ENCODE data around the gene SHMT2. TPM values are rescaled to one million over a fixed set of nuclear protein-coding genes. Genes with fewer than 3 reads are reported as not detected.

The SHMT2 gene
- total and polyA plus RNA-seq, 4 donors: 34.3 to 59.1 (median 51.9) TPM

Small RNA genes lying within 50 kb of the gene (microRNA-seq; reads per million reads assigned to microRNA genes)
- 0.99 to 8.9 reads per million in 2 donors for gene MIR1228

Other genes with a start within 250 kb of the SHMT2 start
- gene ZBTB39, start 223.2 kb upstream of the SHMT2 start, total RNA-seq: 1 to 10 TPM; 6.5 to 6.8 TPM
- 1 to 10 TPM; 1.5 to 2.1 TPM for gene ZBTB39, start 223.2 kb upstream of the SHMT2 start, polyA plus RNA-seq
- gene TAC3, start 213.2 kb upstream of the SHMT2 start, total RNA-seq: not detected
- under 1 TPM in 1 of 2 donors, not detected in 1; 0.88 TPM for gene TAC3, start 213.2 kb upstream of the SHMT2 start, polyA plus RNA-seq
- gene MYO1A, start 179.6 kb upstream of the SHMT2 start, total RNA-seq: 1 to 10 TPM in 1 of 2 donors, under 1 TPM in 1; 0.58 to 1.4 TPM
- 10 to 100 TPM in 1 of 2 donors, under 1 TPM in 1; 0.05 to 77.4 TPM for gene MYO1A, start 179.6 kb upstream of the SHMT2 start, polyA plus RNA-seq
- 1 to 10 TPM; 7.6 to 10.0 TPM for gene NEMP1, start 150.9 kb upstream of the SHMT2 start, total RNA-seq
- 1 to 10 TPM in 1 of 2 donors, under 1 TPM in 1; 0.75 to 5.8 TPM for gene NEMP1, start 150.9 kb upstream of the SHMT2 start, polyA plus RNA-seq
- gene NAB2, start 140.6 kb upstream of the SHMT2 start, total RNA-seq: 10 to 100 TPM; 31.6 to 48.4 TPM
- gene NAB2, start 140.6 kb upstream of the SHMT2 start, polyA plus RNA-seq: 10 to 100 TPM; 19.8 to 32.2 TPM
- 100 to 1,000 TPM; 199 to 258 TPM for gene STAT6, start 118.3 kb upstream of the SHMT2 start, total RNA-seq
- 100 to 1,000 TPM in 1 of 2 donors, 10 to 100 TPM in 1; 99.8 to 382 TPM for gene STAT6, start 118.3 kb upstream of the SHMT2 start, polyA plus RNA-seq
- 100 to 1,000 TPM; 517 to 992 TPM for gene LRP1, start 101.2 kb upstream of the SHMT2 start, total RNA-seq
- gene LRP1, start 101.2 kb upstream of the SHMT2 start, polyA plus RNA-seq: 100 to 1,000 TPM in 1 of 2 donors, 10 to 100 TPM in 1; 36.8 to 223 TPM
- gene LRP1-AS, start 82.1 kb upstream of the SHMT2 start, total RNA-seq: not detected
- gene LRP1-AS, start 82.1 kb upstream of the SHMT2 start, polyA plus RNA-seq: not detected
- 1 to 10 TPM in 1 of 2 donors, under 1 TPM in 1; 0.55 to 1.2 TPM for gene NXPH4, start 12.9 kb upstream of the SHMT2 start, total RNA-seq
- gene NXPH4, start 12.9 kb upstream of the SHMT2 start, polyA plus RNA-seq: under 1 TPM; 0.31 to 0.38 TPM
- 1 to 10 TPM; 3.2 to 5.8 TPM for gene STAC3, start 21.5 kb downstream of the SHMT2 start, total RNA-seq
- 1 to 10 TPM in 1 of 2 donors, under 1 TPM in 1; 0.82 to 5.0 TPM for gene STAC3, start 21.5 kb downstream of the SHMT2 start, polyA plus RNA-seq
- 10 to 100 TPM; 55.8 to 75.4 TPM for gene R3HDM2, start 201.3 kb downstream of the SHMT2 start, total RNA-seq
- 10 to 100 TPM; 11.3 to 22.7 TPM for gene R3HDM2, start 201.3 kb downstream of the SHMT2 start, polyA plus RNA-seq
- gene INHBC, start 205.1 kb downstream of the SHMT2 start, total RNA-seq: not detected
- not detected for gene INHBC, start 205.1 kb downstream of the SHMT2 start, polyA plus RNA-seq
- gene INHBE, start 225.6 kb downstream of the SHMT2 start, total RNA-seq: not detected
- gene INHBE, start 225.6 kb downstream of the SHMT2 start, polyA plus RNA-seq: not detected
- gene GLI1, start 230.1 kb downstream of the SHMT2 start, total RNA-seq: 10 to 100 TPM in 1 of 2 donors, 1 to 10 TPM in 1; 2.4 to 15.5 TPM
- 1 to 10 TPM in 1 of 2 donors, under 1 TPM in 1; 0.25 to 2.1 TPM for gene GLI1, start 230.1 kb downstream of the SHMT2 start, polyA plus RNA-seq

All from aorta (tissue), 4 donors.